ENCODE data around the gene BHMT2. TPM values are rescaled to one million over a fixed set of nuclear protein-coding genes. Genes with fewer than 3 reads are reported as not detected.
A peak's percentile ranks its signal among the peaks of the same experiment; 100 is the strongest.

The BHMT2 gene
- total and polyA plus RNA-seq, 2 of the 4 experiments (the other 2 are of a cell fraction): 0.36 to 0.60 TPM

- Histone ChIP-seq H3K27ac (ENCODE audit: insufficient read depth, low read length) (no peak overlapping the region), H4K91ac (ENCODE audit: insufficient read depth, low read depth, low read length) (no peak overlapping the region), H3K4me1 (ENCODE audit: control insufficient read depth, insufficient read depth, low read length) (peaks cover 5% of the 10 kb centered on the region), H2BK120ac (ENCODE audit: low read depth, low read length) (no peak overlapping the region), H3K9me3 (ENCODE audit: control insufficient read depth, insufficient read depth, low read length) (no peaks in the 10 kb centered on the region), H3K56ac (ENCODE audit: extremely low read depth, insufficient read depth, low read length) (no peak overlapping the region), H3K27me3 (ENCODE audit: control insufficient read depth, insufficient read depth, low read length) (peaks cover 8% of the 10 kb centered on the region), H2BK15ac (ENCODE audit: low read depth, low read length) (no peak overlapping the region), H2BK5ac (ENCODE audit: low read depth, low read length, poor library complexity, severe bottlenecking) (no peak overlapping the region), H4K20me1 (ENCODE audit: insufficient read depth, low read length) (no peaks in the 10 kb centered on the region), H3K4me3 (ENCODE audit: insufficient read depth, low read depth, low read length) (no peak overlapping the region), H3K79me1 (ENCODE audit: low read depth in 1 of 2, low read length in 2 of 2) (no peaks in the 10 kb centered on the region), H3K9me1 (ENCODE audit: insufficient read depth, low read length) (peaks cover 5% of the 10 kb centered on the region), H3K23ac (ENCODE audit: low read depth, low read length) (no peak overlapping the region), H2AFZ (replicated peaks; ENCODE audit: low read length, poor library complexity) (no peak overlapping the region), H4K5ac (ENCODE audit: low read depth, low read length) (no peak overlapping the region), H3K4ac (ENCODE audit: low read depth, low read length) (no peak overlapping the region), H2AK5ac (ENCODE audit: low read depth, low read length) (no peak overlapping the region), H2AK9ac (replicated peaks; ENCODE audit: low read depth, low read length, poor library complexity) (no peak overlapping the region), H3K18ac (ENCODE audit: low read depth, low read length) (no peak overlapping the region), H3K36me3 (ENCODE audit: control insufficient read depth, insufficient read depth, low read length) (no peaks in the 10 kb centered on the region), H3K9ac (ENCODE audit: low read depth, low read length) (no peak overlapping the region), H2BK20ac (ENCODE audit: low read depth, low read length) (peak overlapping the region; percentile 16; the same call in 1 of the 2 replicates), H3K4me2 (ENCODE audit: low read depth, low read length) (no peak overlapping the region), H4K8ac (ENCODE audit: low read depth in 2 of 2, low read length in 2 of 2) (no peak overlapping the region), H3K14ac (replicated peaks; ENCODE audit: low read depth, low read length) (no peak overlapping the region)
- POLR2A ChIA-PET (ENCODE audit: unreplicated experiment): no interaction called here
- dilution Hi-C loops (cut with HindIII; ENCODE audit: low sequenced_read_pairs, unreplicated experiment): no loop called here
- in situ Hi-C loops (cut with MboI; ENCODE audit: low sequenced_read_pairs): loop anchor here (10.0 kb wide), 1 partner anchor 442 kb away; no protein-coding TSS in a partner anchor
- BruUV-seq (replicated peaks): no TSS peak
- intact Hi-C loops (cut with micrococcal nuclease): loop anchor here (5.0 to 10.0 kb wide), 5 partner anchors 40 to 1848 kb away; partner anchors contain the start of genes JMY and TENT2
- DNase-seq (no peak), ATAC-seq (ENCODE audit: low read depth) (no peak)
- CTCF ChIA-PET: interaction anchor here (1.1 to 9.5 kb wide), 2 partner anchors 109 to 1061 kb away, joined by 3 to 115 read pairs; no protein-coding TSS in a partner anchor
- no CpG with 5 or more reads among the region's 2 CpGs for WGBS, 2 experiments (ENCODE audit: extremely low coverage in 2 of 2, insufficient read length in 1 of 2)
- no peak for TF ChIP-seq USF2 (IDR thresholded peaks at IDR 0.05; ENCODE audit: low read depth, low read length)
- TF ChIP-seq RFX5 (IDR thresholded peaks at IDR 0.05; ENCODE audit: low read depth, low read length): no peak
- TF ChIP-seq POLR2A (IDR thresholded peaks at IDR 0.05; ENCODE audit: low read depth, low read length): no peak
- TF ChIP-seq RCOR1 (IDR thresholded peaks at IDR 0.05; ENCODE audit: insufficient replicate concordance, low read length): no peak
- no peak for TF ChIP-seq CHD1 (IDR thresholded peaks at IDR 0.05; ENCODE audit: low read depth, low read length)
- TF ChIP-seq MAZ (IDR thresholded peaks at IDR 0.05; ENCODE audit: borderline replicate concordance, low read depth, low read length): no peak
- TF ChIP-seq FOS (IDR thresholded peaks at IDR 0.05; ENCODE audit: low read depth, low read length): no peak
- TF ChIP-seq CTCF (conservative IDR thresholded peaks at IDR 0.05; ENCODE audit: low read depth, low read length): no peak
These were observed 46.8 kb upstream of the BHMT2 start for GRCh38 chr5:79022771-79023170.

Measured in IMR-90 (cell line).